Measurements from ENCODE around the gene ERBB4. TPM values are rescaled to one million over a fixed set of nuclear protein-coding genes. Genes with fewer than 3 reads are reported as not detected.

ERBB4 gene
- total and polyA plus RNA-seq, 2 of the 8 experiments (the other 6 are each of a cell fraction or from before 2014, with no cell fraction given), result 0.34 to 1.3 TPM

DNA sequence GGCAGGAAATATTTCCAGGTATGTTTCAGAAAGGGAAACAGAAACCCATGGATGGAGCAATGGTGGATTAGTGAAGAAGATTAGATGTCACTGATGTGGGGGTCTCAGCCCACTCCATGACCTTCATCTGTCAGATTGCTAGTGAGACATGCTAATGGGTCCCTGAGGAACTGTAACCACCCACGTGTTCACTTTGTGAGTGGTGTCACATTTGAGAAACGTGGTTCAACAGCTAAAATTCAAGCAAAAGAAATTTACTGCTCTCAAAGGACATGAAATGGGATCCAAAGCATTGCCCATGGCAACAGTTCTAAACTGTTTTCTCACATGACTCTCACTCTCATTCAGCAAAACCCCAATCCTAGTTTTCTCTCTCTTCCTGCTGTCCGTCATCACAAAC is 776.1 kb downstream of the ERBB4 start (continued):
- no peak for TF ChIP-seq CHD7 (IDR thresholded peaks at IDR 0.05; ENCODE audit: insufficient replicate concordance, low read length)
- TF ChIP-seq RFX5 (IDR thresholded peaks at IDR 0.05; ENCODE audit: borderline replicate concordance, low read depth, low read length), result no peak
- TF ChIP-seq EP300 (IDR thresholded peaks at IDR 0.05; ENCODE audit: borderline replicate concordance in 1 of 2, low read depth in 2 of 2, low read length in 2 of 2), result no peak
